HG02840 (cell line): ENCODE measurements around the gene CABP1.

ENCODE experiments used
- ATAC-seq: cut with Tn5 transposase; IDR thresholded peaks from one replicate; pipeline ENCODE4 v1.9.1; 2021; ENCODE audit warnings: mild to moderate bottlenecking, moderate library complexity, moderate number of reproducible peaks; ENCODE audit not compliant: unreplicated experiment, low FRiP score

CABP1 gene

DNA sequence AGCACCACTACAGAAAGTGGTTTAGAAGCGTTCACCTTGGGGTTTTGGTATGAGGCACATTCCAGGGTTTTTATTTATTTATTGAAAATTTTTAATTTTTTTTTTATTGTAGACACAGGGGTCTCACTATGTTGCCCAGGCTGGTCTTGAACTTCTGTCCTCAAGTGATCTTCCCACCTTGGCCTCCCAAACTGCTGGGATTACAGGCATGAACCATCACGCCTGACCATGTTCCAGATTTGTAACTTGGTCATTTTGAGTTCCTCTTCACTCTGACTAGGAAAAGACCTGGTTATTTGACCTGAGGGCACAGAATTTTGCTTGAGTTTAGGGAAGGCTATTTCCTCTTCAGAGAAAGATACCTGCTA lies 49.6 kb downstream of the CABP1 start:
- no peak for ATAC-seq

DNA sequence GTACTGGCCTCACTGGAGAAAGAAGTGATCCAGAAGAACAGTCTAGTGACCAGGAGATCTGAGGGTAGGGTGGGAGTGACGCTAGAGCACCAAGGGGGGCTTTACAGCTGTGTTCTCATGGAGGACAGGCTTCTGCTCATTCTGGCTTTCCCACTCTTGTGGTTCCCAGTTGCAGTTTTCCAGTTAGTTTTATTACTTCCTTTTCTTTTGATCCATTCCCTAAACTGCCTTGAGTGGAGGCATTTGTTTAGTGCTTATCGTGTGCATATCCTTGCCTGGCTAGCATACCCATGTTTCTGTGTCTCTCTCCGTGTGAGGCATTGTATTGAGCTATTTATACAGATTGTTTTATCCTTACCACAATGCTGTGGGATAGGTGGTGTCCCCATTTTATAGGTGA lies 50.6 kb downstream of the CABP1 start:
- ATAC-seq = no peak

DNA sequence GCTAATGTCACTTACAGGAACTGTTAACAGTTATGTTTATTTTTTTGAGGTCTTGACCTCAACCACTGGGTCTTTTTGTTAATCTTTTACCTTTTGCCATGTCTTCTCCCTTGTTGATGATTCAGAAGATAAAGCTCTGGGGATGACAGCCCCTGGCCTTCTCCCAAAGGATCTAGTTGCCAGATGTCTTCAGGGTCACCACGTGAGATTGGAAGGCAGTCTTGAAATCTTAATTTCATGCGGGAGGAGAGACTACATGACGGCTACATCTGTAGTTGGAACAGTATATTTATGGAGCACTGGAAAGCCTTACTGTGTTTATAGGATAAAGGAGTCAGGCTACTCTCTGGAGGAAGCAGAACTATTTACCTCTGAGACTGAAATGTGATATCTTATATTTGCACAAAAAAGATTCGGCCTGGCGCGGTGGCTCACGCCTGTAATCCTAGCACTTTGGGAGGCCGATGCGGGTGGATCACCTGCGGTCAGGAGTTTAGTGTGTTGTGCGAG lies 52.2 kb downstream of the CABP1 start:
- no peak for ATAC-seq

DNA sequence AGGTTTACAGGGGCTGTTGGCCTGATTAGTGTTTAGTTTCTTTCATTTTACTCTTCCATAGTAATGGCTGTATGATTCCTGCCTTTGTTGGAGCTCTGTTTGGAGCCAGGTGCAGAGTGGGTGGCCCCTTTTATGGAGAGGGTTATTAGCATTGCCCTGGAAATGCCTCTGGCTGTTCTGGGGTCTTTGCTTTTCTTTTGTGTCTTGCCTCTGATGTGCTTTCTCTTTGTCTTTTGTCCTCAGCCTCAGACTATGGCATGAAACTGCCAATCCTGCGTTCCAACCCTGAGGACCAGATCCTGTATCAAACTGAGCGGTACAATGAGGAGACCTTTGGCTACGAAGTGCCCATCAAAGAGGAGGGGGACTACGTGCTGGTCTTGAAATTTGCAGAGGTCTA lies 53.4 kb downstream of the CABP1 start:
- ATAC-seq = no peak

DNA sequence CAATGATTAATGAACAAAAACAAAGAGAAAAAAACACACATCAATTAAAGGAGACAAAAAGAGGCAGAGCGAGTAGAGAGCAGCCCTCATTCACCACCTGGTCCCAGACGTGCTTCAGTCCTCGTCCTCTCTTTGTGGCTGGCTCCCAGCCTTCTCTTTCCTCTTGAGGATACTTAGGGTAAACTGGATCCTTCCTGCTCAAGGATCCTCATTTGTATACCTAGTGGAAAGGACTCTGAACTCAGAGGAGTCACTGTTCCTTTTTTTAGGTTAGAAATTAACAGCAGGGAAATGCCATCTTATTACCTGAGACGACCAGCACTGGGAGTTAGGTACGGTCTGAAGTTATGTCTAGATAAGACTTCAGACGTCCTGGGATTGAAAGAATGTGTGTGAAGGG lies 56.2 kb downstream of the CABP1 start:
- ATAC-seq = no peak

DNA sequence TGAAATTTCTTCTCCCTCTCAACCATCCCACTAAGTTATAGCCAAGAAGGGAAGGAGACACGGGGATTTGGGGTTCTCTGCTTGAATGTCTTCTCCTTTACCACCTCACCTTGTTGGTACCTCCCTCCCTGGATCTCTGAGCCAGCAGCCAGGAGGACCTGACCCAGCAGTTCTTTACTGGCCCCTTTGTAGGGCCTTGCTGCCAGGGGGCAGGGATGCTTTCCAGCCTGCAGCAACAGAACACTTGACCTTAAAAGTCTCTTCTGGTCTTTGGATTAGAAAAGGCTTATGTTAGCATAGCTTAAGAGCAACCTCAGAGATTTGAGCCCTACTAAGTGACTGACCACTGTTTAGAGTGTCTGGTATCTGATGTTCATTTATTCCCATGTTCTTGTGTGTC lies 56.9 kb downstream of the CABP1 start:
- no peak for ATAC-seq

DNA sequence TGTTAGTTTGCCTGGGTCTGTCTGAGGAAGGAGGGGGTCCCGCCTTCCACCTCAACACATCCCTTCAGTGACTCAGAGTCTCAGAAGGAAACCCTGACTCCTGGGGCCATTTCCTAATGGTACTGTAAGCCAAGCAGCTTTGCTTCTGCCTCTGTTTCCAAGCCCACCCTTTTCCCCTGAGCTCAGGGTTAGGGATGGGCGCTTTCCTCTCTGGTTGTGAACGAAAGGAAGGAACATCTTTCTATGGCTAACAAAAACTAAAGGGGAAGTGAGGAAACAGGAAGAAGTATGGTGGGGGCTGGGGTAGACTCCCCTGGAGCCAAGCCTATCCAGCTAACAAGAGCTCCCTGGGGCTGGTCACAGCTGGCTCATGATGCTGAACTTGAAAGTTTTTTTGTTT lies 58.2 kb downstream of the CABP1 start:
- no peak for ATAC-seq

DNA sequence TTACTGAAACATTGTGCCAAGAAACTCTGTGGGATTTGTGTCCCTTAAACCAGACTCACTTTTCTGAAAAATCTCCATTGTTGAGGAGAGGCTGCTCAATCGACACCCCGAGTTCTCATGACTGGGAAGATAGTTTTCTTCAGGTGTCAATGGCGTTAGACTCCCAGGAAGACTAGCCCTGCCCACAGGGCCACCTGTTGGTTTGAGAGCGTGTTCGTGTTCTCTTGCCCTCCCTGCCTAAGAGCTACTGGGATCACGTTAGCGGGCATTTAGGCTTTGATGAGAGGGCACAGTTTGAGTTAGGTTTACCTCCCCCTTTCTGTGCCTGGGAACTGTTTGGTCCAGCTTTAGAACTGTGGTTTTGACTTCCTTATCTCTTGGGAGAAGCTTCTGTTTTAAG lies 59.1 kb downstream of the CABP1 start:
- ATAC-seq = no peak

DNA sequence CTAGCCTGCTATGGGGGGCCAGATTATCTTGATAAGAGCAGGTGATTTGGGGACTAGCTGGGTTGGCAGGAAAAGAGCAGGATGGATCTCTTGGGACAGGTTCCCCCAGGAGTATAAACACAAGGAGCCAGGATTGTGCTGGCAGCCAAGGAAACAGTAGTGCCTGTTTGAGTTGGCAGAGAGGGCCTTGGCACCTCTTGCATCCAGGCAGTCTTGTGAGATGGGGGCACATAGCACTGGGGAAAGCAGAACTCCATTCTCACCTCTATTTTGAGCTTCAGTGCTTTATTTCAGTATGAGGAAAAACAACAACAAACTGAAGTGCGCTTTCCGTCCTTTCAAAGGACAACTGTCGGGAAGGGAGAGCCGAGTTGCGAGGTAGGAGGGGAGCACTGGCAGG lies 60.5 kb downstream of the CABP1 start:
- no peak for ATAC-seq

DNA sequence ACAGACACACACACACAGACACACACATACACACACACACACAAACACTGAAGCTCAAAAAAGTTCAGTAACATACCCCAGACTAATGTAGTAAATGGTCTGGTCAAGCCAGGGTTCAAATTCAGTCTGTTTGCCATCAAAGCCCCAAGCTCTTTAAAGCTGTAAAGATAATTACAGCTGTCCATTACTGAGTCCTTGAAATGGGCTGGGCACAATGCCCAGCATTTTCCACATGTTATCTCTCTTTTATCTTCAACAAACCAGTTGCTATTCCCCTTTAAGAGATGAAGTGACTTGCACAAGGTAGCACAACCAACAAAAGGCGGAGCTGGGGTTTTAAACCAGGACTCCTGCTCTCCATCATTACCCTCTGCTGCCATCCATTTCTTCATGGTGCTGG lies 62.2 kb downstream of the CABP1 start:
- ATAC-seq = no peak

DNA sequence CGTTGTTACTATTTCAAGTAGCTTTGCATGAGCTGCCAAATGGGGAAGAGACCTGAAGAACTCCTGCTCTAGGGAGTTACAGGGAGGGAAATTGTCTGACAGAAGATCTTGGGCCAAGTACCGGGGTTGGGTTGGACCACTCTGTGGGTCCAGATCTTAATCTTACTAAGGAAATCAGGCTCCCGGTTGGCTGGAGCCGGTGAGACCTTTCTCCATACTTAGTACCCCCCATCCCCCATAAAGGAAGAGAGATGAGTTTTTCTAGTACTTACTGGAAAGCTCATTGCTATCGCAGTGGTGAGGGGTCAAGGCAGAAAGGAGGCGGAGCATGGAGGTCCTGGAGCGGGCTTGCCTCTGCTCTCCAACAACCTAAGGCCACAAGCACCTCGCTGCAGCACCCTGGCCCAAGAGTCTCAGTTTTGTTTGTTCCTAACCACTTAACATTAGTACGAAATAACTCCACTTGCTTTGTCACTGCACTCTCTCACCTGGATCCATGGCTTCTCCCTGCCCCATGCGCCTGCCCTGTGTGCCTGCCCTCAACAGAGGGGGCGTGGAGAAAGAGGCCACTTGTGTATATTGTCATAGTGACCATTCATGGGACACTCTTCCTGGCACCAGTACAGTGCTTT lies 63.0 kb downstream of the CABP1 start:
- ATAC-seq = no peak

DNA sequence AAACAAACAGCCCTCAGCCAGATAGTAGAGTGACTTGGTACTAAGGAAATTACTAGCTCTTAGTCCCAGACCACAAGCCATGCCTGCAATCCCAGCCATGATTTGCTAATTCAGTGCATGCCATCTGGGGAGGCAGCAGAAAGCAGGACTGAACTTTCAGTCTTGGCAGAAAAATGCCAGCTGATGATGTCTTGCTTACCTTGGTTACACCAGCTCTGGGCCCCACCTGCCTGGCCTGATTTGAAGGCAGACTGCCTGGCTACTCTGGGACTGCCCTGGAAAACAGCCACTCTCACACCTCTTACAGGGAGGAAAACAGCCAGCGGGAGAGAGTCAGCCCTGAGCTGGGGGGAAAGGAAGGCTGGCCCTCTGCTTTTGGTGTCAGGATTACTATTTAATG lies 65.2 kb downstream of the CABP1 start:
- no peak for ATAC-seq

DNA sequence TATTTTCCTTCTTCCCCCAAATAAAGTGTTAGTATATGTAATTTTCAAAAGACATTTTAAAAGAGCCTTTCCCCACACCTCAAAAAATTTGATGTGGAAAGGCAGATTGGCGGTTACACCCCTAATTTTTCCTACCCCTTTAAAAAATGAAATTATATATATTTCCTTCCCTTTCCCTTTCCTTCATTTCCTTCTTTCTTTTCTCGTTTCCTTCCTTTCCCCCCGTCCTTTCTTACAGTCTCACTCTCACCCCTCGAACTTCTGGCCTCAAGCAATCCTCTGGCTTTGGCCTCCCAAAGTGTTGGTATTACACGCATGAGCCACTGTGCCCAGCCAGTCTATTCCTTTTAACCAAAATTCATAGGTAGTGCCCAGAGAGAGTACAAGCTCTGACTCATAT lies 65.6 kb downstream of the CABP1 start:
- no peak for ATAC-seq

DNA sequence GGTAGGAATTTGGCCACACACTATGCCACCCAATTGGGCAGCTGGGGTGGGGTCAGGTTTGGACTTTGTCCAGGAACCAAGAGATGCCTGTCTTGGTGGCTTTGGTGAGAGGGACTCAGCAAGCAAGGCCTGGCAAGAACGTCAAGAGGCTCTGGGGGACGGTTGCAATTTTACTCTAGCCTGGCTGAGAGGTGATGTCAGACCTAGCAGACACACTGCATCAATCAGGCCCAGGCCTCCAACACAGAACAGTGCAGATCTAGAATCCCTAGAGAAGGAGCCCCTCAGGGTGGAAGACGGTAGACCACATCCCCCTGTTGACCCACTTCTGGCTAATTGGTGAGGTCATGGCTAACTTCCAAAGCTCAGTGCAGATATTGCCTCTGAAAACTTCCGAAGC lies 68.2 kb downstream of the CABP1 start:
- ATAC-seq = no peak

DNA sequence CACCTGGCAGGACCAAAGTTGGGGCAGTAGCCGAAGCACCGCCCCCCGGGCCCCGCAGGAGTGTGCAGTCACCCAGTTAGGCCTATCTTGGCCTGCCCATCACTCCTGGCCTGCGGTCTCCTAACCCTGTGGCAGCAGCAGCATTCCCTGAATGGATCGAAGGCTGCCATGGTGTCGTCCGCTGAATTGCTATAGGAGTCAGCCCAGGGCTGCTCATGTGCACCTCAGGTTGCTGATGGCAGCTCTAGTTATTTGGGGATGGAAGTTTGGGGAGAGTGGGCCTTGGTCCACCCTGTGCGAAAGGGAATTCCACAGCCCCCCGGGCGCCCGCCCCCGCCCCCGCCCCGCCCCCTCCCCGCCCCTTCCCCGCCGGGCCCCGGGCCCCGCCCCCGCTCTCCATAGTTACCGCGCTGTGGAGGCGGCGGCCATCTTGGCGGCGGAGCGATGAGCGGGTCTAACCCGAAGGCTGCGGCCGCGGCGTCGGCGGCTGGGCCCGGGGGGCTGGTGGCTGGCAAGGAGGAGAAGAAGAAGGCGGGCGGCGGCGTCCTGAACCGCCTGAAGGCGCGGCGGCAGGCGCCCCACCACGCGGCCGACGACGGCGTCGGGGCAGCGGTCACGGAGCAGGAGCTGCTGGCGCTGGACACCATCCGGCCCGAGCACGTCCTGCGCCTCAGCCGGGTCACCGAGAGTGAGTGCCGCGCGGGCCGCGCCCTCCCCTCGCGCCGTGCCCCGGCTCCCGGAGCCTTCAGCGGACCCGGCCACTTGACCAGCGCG lies 69.8 kb downstream of the CABP1 start, which contains the start of gene UNC119B:
Gene UNC119B (plus strand): TSS at position 428 of the 774 bp plus-strand sequence. CDS start 17 bp downstream, at position 445.
- ATAC-seq = peak; percentile 68

DNA sequence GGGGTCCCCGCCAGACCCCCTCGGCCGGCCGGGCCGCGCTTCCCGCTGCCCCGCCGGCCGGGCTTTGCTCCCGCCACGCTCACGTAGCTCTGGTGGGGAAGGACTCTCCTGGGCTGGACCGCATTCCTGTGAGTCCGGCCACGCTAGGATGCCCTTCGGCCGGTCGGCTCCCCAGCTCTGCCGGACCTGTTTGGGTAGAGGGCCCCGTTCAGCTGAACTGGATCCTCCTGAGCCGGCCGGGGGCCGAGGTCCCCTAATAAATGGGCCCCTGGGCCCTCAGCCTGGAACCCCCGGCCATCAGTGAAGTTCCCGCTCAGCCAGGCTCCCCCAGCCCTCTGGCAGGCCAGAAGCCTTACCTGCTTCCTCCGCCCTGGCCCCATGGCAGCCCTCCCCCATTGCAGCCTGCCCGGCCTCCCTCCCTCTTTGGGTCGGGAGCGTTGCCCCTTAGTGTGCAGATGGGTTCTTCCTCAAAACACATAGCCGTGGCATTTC lies 70.4 kb downstream of the CABP1 start:
- peak; percentile 24 for ATAC-seq

DNA sequence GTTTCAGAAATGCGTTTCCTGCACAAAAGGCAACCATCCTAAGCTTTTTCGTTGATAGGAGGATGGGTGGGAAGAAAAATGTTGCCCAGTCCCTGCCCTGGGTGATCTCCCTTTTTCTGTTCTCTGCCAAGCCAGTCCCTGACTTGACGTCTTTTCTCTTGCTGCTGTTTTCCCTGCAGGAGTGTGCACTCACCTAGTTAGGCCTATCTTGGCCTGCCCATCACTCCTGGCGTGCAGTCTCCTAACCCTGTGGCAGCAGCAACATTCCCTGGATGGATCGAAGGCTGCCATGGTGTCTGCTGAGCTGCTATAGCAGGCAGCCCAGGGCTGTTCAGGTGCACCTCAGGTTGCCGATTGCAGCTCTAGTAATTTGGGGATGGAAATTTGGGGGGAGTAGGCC lies 71.0 kb downstream of the CABP1 start:
- no peak for ATAC-seq

DNA sequence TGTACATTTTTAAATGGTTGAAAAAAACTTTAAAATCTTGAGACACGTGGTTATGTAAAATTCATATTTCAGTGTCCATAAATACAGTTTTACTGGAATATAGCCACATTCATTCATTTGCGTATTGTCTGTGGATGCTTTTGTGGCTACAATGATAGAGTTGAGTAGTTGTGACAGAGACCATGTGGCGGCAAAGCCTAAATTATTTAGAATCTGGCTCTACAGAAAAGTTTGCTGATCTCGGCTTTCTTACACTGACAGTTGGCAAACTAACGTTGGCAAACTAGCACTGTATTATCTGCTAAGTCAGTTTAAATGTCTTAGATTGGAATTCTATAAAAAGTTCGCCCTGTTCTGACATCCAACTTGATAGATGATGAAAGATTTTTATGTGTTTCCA lies 72.2 kb downstream of the CABP1 start:
- ATAC-seq = no peak

DNA sequence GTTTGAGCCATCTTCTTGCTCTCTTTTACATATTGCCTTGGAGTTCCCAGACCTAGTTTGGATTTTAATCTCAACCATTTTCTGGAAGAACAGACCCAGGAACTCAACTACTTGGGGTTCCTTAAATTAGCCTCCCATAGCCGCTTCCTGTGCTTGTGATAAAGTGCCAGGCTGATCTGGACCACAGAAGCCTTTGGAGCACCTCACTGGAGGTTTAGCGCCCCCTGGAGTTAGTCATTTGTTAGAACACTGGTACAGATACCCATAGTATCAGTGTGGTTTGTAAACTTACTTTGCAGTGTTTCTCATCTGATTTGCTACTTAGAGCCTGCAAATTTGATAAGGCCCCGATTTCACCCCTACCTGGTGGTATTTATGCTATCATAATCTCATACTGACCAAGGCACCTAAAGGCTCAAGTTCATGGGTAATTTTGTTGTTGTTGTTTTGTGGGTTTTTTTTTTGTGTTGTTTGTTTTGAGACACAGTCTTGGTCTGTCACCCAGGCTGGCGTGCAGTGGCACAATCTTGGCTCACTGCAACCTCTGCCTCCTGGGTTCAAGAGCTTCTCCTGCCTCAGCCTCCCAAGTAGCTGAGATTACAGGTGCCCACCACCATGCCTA lies 73.5 kb downstream of the CABP1 start:
- no peak for ATAC-seq
